Smooth muscle cell of the brain vasculature (primary cell): ENCODE measurements around the gene CRB3.

Experiments used
- DNase-seq: peaks from one replicate; pipeline ENCODE4 v3.0.0-alpha.2; 2012; ENCODE audit warnings: low read depth, low spot score

Gene CRB3

DNA sequence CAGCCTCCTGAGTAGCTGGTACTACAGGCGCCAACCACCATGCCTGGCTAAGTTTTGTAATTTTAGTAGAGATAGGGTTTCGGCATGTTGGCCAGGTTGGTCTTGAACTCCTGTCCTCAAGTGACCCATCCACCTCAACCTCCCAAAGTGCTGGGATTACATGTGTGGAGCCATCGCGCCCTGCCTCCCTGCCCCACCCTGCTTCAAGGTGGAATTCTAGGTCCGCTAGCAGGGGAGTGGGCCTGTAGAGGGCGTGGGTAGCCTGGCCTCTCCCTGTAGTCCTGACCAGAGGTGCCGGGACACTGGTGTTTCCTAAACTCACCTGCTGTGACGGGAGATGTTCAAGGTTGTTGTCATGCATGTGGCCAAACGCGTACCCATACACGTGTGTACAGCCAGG lies 30.9 kb upstream of the CRB3 start:
- DNase-seq: no peak

DNA sequence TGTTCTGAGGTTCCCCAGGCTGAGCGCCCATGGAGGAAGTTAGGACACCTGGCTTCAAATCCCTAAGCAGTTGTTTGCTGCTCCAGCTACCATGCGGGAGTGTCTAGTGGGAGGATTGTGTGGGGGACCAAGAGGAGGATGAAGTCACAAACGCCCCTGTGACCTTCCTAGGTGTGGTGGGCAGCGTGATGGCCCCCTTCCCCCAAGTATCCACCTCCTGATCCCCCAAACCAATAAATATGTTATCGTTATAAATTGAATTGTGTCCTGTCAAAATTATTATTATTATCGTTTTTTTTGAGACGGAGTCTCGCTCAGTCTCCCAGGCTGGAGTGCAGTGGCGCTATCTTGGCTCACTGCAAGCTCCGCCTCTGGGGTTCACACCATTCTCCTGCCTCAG lies 30.4 kb upstream of the CRB3 start, which contains the start of gene SLC25A41:
Gene SLC25A41, minus strand, starts transcription at position 101 of the 400 bp plus-strand sequence. Its CDS starts 70 bp downstream, at position 31.
- DNase-seq: no peak

DNA sequence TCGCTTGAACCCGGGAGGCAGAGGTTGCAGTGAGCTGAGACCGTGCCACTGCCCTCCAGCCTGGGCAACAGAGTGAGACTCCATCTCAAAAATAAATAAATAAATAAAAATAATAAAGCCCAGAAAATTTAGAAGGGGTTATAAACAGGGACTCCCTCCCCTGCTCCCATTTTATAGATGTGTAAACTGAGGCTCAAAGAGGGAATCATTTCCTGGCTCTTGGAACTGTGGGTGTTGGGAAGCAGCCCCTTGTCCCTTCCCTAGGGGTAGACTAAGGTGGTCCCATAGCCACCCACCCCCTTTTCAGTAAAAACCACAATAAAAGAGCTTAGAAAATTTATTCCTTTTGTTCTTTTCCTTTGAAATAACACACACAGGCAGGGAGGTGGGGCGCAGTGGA lies 24.3 kb upstream of the CRB3 start:
- DNase-seq: no peak

DNA sequence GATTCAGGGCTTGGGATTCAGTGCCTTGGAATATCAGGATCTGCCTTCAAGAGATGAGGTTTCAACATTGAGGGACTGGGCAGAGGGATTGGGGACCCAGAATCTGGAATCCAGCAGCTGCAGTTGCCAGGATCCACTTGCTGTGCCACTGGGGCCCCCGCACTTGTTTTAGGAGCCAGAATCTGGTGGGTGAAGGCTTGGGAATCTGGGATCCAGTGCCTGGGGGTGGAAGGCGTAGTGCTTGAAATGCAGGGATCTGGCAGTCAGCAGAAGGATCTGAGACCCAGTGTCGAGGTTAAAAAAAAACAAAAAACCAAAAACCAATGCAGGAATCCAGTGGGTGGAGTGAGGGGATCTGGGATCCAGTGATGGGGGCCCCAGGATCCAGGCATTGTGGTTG lies 23.2 kb upstream of the CRB3 start:
- no peak for DNase-seq

DNA sequence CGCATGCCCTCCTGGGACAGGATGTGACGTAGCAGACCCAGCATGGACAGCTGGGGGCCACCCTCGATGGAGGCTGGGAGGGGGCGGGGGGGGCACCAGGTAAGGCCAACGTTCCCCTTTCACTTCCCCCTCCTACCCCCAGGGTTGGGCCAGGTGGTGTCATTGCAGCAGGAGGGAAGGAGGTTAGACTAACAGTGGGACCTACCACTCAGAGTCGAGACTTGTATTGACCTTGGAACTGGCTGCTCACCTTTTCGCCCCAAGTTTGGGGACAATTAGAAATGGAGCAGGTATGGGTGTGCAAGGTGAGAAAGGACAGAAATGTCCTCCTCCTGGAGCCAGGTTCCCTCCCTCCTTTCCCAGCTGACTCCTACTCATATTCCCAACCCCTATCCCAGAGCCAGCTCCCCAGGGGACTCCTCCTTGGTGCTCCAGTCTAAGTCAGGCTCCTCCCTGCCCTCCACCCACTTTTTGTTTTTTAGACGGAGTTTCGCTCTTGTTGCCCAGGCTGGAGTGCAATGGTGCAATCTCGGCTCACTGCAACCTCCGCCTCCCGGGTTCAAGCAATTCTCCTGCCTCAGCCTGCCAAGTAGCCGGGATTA lies 21.9 kb upstream of the CRB3 start:
- no peak for DNase-seq

DNA sequence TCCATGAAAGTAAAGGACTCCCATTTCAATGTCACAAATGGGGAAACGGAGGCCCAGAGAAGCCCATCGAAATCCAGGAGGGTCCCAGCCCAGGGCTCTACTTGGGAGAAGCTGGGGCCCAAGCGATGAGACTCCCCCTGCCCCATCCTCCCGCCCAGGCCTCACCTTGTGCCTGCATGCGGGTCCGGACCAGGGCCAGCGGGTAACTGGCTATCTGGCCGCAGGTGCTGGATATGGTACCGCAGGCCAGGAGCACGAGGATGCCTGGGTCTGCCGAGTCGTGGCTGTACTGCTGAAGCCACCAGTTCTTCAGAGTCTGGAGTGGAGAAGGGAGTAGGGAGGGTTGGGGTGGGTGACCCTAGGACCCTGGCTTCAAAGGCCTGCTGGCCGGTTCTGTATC lies 20.1 kb upstream of the CRB3 start:
- DNase-seq: no peak

DNA sequence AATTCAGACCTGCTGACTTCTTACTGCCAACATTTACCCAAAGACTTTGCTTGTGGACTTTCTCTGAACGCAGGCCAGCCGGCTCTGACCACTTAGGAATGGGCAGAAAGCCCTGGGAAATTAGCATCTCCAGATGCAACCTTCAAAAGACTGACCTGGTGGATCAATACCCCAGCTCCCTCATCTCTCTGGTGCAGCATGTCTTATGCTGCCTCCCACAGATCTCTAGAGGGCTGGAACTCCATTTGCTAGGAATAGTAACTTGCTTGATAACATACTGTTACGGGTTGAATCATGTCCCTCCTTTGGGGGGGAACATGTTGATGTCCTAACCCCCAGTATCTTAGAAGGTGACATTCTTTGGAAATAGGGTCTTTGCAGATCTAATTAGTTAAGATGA lies 17.6 kb upstream of the CRB3 start:
- DNase-seq: no peak

DNA sequence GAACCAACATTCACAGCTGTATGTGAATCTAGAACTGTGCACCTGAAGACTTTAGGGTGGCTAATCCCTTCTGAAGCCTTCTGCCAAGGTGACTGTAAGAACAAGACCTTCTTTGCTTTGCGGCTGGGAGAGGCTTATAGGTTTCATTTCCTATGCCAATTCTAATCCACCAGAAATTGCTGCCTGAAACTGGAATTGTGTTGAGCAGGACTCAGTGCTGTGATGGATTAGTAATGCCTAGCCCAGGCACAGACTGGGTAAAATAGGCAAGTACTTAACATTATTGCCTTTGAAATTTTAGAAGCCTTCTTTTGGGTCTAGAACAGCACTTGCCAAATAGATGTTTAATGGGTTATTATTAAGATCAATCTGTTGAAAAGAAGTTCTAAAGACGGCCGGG lies 16.0 kb upstream of the CRB3 start:
- no peak for DNase-seq

DNA sequence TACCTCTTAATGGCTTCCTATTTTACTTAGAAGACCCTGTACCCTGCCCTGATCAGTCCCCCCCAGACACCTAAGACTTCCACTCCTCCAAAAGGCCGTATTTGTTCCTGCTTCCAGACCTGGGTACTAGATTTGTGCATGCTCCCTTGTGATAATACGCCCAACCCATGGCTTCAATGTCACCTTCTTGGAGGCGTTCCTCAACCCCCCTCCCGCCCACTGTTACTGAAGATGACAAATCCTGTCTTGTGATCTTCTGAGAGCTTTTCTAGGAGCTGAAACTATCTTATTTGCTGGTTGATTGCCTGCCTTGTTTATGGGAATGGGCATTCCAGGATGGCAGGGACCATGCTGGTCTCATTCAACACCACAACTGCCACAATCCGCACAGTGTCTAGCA lies 13.9 kb upstream of the CRB3 start:
- DNase-seq: no peak

DNA sequence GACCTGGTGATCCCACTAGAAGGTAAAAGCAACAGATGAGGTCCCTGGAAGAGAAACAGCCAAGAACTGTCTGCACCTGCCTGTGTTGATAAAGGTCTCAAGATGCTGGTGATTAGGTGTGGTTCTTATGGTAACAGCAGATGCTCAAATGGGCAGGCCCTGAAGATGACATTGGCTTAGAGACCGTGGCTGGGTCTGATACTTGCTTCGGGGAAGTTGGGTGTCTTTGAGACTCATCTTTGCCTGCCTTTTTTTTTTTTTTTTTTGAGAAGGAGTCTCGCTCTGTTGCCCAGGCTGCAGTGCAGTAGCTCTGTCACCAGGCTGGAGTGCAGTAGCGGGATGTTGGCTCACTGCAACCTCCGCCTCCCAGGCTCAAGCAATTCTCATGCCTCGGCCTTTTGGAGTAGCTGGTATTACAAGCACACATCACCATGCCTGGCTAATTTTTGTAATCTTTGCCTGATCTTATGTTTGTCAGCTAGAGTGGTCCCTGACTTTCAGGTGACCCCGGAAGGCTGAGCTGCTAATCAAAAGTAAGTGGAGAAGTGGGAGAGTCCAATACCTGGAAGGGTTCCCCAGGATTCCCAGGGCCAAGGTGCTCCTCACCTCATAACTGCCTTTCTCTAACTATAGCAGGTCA lies 12.4 kb upstream of the CRB3 start:
- DNase-seq: no peak

DNA sequence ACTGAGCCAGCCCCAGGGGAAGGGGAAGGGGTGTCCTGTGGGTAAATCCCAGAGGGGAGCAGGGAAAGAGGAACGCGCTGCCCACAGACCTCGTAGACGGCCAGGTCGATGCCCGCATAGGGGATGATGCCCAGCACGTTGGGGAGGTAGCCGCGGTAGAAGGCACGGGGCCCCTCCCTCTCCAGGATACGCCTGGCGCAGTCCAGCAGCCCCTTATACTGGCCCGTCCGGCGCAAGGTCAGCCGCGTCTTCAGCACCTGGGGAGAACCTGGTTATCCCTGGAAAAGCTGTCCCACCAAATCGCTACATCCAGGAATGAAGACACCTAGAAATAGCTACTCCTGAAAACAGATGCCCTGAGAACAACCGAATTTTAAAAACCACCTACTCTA lies 11.9 kb upstream of the CRB3 start:
- no peak for DNase-seq

DNA sequence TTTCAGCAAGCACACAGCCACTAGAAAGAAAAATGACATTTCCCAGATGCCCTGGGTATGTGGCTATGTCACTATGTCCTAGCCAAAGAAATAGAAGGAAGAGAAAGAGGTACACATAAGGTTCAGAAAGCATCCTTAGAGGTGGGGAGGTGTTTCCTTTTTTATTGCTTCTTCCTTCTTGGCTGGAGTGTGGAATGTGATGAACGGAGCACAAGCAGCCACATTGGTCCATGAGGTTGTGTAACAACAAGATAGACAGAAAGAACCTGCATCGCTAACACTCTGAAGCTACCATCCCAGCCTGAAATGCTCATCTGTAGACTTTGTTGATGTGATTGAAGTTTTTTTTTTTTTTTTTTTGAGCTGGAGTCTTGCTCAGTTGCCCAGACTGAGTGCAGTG lies 11.2 kb upstream of the CRB3 start:
- DNase-seq: no peak

DNA sequence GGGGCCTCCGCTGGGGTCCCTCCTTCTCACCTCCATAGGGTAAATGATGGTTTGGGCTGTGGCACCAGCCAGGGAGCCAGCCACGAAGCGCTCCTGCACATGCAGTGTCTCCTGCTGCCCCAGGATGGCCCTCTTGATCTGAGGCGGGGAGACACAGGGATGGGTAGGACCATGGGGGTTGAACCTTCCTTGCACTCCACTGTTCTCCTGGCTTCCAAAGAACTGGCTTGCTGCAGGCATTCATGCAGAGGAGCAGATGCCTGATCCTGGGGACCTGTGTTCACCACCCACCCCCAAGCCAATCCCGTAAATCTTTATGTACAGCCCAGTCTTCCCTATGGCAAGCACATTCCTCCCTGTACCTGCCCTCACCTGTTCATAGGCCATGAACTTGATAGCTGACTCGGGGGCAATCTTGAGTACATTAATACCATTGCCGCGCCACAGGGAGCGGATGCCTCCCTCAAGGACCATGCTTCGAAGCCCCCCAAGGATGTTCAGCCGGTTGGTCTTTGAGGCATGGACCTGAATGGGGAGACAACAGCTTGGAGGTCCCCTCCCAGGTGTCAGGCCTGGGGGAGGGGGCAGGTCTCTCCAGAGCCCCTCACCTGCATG lies 10.0 kb upstream of the CRB3 start:
- DNase-seq: no peak

DNA sequence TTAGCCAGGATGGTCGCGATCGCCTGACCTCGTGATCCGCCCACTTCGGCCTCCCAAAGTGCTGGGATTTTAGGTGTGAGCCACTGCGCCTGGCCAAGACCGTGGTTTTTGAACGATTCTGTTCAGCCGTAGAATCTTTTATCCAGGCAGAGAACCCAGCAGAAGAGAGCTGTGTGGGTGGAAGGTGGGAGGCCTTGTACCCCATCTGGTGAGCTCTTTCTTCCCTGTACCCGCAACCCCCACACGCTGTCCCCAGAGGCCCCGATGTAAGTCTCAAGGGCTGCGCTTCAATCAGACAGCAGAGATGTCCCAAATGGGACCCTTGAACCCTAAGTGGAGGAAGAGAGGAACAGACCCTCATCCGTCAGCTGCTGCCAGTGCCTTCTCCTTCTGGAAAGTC lies 8.1 kb upstream of the CRB3 start:
- DNase-seq: no peak

DNA sequence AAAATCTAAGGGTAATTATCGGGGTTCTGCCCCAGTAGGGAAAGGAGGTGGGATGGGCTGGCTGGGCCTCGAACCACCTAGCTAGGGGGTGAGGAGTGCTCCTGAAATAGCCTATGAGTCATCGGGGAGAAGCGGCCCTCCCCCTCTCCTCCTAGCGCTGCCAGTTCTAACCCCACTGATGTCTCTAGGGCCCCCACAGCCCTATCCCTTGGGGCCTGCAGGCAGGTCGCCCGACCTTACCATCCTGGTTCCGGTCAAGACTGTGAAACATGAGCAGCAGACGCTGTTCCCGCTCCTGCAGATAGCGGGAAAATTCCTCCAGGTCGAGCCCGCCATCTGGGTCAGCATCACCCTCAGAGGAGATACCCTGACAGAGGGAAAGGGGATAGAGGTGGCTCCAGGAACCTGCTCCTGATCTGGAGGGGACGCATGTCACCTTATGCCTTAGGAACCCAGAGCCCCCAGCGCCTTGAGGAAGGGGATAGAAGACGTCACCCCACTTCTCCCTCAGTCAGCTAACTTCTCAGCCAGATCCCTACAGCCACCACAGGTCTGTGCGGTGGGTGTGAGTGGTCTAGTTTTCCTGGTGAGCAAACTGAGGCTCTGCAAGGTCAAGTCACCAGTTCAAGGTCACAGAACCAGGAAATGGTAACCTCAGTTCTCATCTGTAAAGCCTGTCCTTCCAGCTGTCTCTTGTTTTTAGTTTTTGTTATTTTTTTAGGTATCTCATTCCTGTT lies 5.9 kb upstream of the CRB3 start:
- no peak for DNase-seq

DNA sequence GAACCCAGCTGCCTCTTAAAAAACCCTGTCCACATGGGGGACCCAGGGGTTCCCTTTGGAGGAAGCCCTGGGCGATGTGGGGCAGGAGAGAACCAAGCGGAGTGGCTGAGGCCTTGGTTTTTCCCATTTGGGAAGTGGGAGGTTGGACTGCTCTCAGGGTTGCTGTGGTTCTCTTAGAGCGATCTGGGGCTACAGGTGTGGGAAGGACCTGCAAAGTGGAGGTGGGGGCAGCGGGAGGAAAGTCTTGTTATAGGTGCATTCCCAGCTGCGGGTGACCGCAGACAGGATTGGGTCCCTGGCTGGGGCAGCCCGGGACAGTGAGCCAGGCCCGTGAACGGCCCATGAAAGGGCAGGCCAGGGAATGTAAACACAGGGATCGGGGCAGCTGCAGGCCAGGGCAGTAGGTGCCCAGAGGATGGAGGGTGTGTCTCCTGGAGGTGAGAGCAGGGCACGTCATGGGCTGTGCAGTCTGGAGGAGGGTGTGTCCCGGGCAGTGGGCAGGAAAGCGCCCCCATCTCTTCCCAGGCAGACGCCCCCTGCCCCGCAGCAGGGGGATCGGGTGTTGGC lies 5.3 kb upstream of the CRB3 start:
- DNase-seq: no peak

DNA sequence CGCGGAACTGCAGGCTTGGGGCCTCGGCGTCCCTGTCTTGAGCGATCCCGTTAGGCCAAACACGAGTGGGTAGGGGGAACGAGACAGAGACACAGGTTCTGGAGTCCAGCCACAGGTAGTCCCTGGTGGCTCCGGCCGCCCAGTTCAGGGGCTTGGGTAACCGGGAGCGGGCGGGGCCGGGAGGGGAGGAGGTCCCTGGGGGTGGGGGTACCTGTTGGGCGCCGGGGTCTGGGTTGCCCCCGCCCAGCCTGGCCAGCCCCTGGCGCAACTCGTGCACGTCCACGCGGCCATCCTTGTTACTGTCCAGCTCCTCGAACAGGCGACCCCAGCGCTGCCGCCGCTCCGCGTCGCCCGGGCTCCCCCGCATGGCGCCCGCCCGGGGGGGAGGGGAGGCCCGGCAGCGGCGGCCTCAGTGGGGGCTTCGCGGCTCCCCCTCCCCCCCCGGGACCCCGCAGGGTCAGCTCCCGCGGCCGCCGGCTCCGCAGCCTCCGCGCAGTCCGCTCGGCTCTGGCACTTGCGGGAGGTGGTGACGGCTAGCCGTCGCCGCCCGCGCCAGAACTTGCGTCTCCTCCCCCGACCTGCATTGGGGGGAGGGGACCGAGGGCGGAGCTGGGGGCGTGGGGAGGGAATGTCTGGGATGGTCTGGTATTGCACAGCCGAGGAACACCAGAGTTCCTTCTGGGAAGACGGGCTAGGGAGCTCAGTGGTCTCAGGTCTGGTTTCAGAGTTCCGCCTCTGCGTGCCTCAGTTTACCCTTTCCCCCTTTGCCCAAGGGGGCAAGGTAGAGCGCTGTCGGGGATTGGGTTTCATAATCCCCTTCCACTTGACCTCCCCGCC lies 4.6 kb upstream of the CRB3 start, which contains the start of gene SLC25A23:
Gene SLC25A23, minus strand, starts transcription at position 531 of the 837 bp plus-strand sequence. Its CDS starts 164 bp downstream, at position 367.
- DNase-seq: peak; percentile 26

DNA sequence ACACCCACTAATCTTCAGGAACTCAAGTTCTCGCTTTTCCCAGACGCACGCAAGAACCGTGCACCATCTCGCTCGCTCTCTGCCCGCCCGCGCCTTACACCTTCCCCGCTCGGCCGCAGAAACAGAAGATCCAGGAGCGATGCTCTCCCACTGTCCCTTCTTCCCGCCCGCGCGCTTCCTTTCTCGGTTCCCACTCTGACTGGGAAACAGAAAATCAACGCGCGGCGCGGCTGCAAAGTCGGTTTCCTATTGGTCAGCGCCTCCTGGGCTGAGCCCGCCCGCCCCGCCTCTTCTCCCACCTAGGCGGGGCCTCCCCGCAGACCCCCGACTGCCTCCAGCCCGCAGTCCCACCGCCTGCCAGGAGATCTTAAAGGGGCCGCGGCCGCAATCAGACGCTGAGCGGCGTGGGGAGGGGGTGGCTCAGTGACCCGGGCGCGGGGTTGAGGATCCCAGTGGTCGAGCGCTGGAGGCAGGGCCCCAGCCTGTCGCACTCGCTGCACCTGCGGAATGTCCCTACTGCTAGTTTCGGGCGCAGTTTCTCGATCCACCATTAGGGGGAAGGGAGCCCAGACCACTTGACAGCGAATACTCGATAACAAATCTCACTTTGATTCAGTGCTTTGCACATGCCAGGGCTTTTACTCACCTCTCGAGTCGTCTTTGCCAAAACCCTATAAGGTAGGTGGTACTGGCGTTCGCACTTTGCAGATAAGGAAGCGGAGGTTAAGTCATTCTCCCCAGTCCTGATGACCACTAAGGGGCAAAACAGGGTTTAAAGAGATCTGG lies 3.8 kb upstream of the CRB3 start:
- peak; percentile 96 for DNase-seq

DNA sequence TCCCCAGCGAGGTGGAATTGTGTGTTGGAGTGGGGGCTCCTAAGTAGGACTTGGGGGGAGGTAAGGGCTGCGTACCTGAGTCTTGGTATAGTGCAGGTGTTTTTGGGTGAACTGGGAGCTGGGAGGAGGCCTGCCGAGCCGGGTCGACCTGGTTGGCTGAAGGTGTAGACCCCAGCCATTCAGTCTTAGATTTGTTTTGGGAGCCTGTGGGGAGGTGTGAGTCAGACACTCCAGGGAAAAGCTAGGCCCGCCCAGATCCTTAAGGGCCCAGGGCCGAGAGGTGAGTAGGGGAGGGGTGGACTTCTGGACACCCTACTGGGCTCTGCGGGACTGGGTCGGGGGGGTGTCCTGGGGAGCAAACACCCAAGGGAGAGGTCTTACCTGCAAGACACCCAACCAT lies 935 bp downstream of the CRB3 start:
- no peak for DNase-seq

DNA sequence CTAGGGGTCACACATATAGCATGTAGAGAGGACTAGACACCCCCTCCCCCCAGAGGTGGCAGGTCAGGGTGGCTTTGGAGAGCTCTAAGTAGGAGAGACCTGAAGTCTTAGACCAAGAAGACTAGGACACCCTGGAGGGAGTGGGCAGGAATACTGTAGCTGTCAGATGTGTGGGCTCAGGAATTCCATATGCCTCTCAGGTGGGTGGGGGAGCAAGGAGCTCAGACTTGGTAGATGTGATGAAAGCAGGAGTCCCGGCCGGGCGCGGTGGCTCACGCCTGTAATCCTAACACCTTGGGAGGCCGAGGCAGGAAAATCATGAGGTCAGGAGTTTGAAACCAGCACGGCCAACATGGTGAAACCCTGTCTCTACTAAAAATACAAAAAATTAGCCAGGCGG lies 1.6 kb downstream of the CRB3 start:
- DNase-seq: no peak
